PC-9 (cell line): Measurements from ENCODE around the gene RALGPS1. TPM values are rescaled to one million over a fixed set of nuclear protein-coding genes. Genes with fewer than 3 reads are reported as not detected.

Source experiments
- BruUV-seq: library from RNA; stranded (reverse); fragments of 400-500 nt; replicated peaks from 2 replicates; lab custom pipeline; 2021; lab: Mats Ljungman, UMichigan
- CTCF ChIA-PET: fragments of 300-600 bp; sonication (Branson Sonifier 250); formaldehyde crosslinking; loops from one replicate; lab custom pipeline; 2022; ENCODE audit warnings: antibody characterized with exemption; lab: Charles Lee
- POLR2A ChIA-PET: fragments of 300-600 bp; sonication (Branson Sonifier 250); formaldehyde crosslinking; loops from one replicate; lab custom pipeline; 2022; ENCODE audit warnings: antibody characterized with exemption; ENCODE audit not compliant: unreplicated experiment; lab: Charles Lee
- DNase-seq, 2 experiments: peaks; one replicate each; pipeline versions ENCODE4 v3.0.0 to v3.0.0-alpha.2; 2015 to 2022; ENCODE audit warnings: mixed read lengths in 1 of 2
- H2AFZ ChIP-seq: fragments of 200-600 bp; sonication (generic); 2 replicates; pipeline ENCODE4 v1.8.1; 2017; ENCODE audit warnings: antibody characterized with exemption
- H3F3A ChIP-seq: fragments of 200-600 bp; sonication (generic); 2 replicates; pipeline ENCODE4 v1.8.1; 2017; ENCODE audit warnings: antibody characterized with exemption, mild to moderate bottlenecking, low read depth; ENCODE audit not compliant: insufficient read depth
- H3K27ac ChIP-seq: fragments of 200-600 bp; sonication (generic); 2 replicates; pipeline ENCODE4 v1.6.1; 2016; ENCODE audit warnings: mixed run types
- H3K27me3 ChIP-seq: fragments of 200-600 bp; sonication (generic); 2 replicates; pipeline ENCODE4 v1.6.1; 2016; ENCODE audit warnings: low read depth, mixed run types; ENCODE audit not compliant: insufficient read depth
- H3K36me3 ChIP-seq: fragments of 200-600 bp; sonication (generic); 2 replicates; pipeline ENCODE4 v1.6.1; 2016; ENCODE audit warnings: low read depth, mixed run types
- H3K4me1 ChIP-seq: fragments of 200-600 bp; sonication (generic); replicated peaks from 2 replicates; pipeline ENCODE4 v1.6.1; 2016; ENCODE audit warnings: mixed run types; ENCODE audit not compliant: insufficient read depth
- H3K4me2 ChIP-seq: fragments of 200-600 bp; sonication (generic); 2 replicates; pipeline ENCODE4 v1.6.1; 2017; ENCODE audit warnings: mixed run types
- H3K4me3 ChIP-seq: fragments of 200-600 bp; sonication (generic); 2 replicates; pipeline ENCODE4 v1.6.1; 2016; ENCODE audit warnings: mixed run types
- H3K79me2 ChIP-seq: fragments of 200-600 bp; sonication (generic); 2 replicates; pipeline ENCODE4 v1.6.1; 2017; ENCODE audit warnings: low read depth, mixed run types
- H3K9me2 ChIP-seq: fragments of 200-600 bp; sonication (generic); 2 replicates; pipeline ENCODE4 v1.8.1; 2017; ENCODE audit warnings: mild to moderate bottlenecking; ENCODE audit not compliant: insufficient read depth
- H3K9me3 ChIP-seq: fragments of 200-600 bp; sonication (generic); 2 replicates; pipeline ENCODE4 v1.8.1; 2016; ENCODE audit warnings: low read depth; ENCODE audit not compliant: insufficient read depth
- H4K20me1 ChIP-seq: fragments of 200-600 bp; sonication (generic); 2 replicates; pipeline ENCODE4 v1.8.1; 2017; ENCODE audit not compliant: insufficient read depth
- CTCF ChIP-seq: fragments of 200-600 bp; sonication (generic); conservative IDR thresholded peaks from 2 replicates; pipeline ENCODE4 v1.6.1; 2017; ENCODE audit warnings: mixed run types, antibody characterized with exemption, mild to moderate bottlenecking, moderate library complexity
- EZH2 ChIP-seq: fragments of 200-600 bp; sonication (generic); IDR thresholded peaks from 2 replicates; pipeline ENCODE4 v1.8.0; 2017; ENCODE audit warnings: antibody characterized with exemption, low read depth
- intact Hi-C: fragments of 100-400 bp; cut with micrococcal nuclease; formaldehyde crosslinking; loops from one replicate; pipeline ENCODE4 v1.10.0; 2022; ENCODE audit not compliant: unreplicated experiment
- total RNA-seq: library from RNA; stranded (reverse); gene quantifications from 2 replicates; pipeline ENCODE4 v1.2.3, GENCODE V29; 2021

The RALGPS1 gene
- total RNA-seq, 1 experiment from 2014 or later, result 23.3 TPM

- Histone ChIP-seq H3K4me2 (no peak overlapping the region), H2AFZ (no peak overlapping the region), H3K36me3 (no peaks in the 10 kb centered on the region), H3K9me3 (no peaks in the 10 kb centered on the region), H3K27ac (no peak overlapping the region), H3K9me2 (no peaks in the 10 kb centered on the region), H3K4me3 (no peak overlapping the region), H4K20me1 (no peaks in the 10 kb centered on the region), H3F3A (no peaks in the 10 kb centered on the region), H3K79me2 (no peaks in the 10 kb centered on the region), H3K27me3 (no peaks in the 10 kb centered on the region), H3K4me1 (no peaks in the 10 kb centered on the region)
- TF ChIP-seq CTCF (no peak), EZH2 (no peak)
- no peak for DNase-seq
- POLR2A ChIA-PET, result no interaction called here
- CTCF ChIA-PET, result no interaction called here
- BruUV-seq, result no TSS peak
- intact Hi-C loops, result no loop called here
Measured at GRCh38 chr9:127091526-127091925, 176.9 kb downstream of the RALGPS1 start.

GRCh38 chr9:127092041-127092608 lies 177.5 kb downstream of the RALGPS1 start:
- BruUV-seq, result no TSS peak
- H2AFZ ChIP-seq, result no peak overlapping the region
- no peaks in the 10 kb centered on the region for H3K36me3 ChIP-seq
- H3K4me3 ChIP-seq, result no peak overlapping the region
- ChIA-PET POLR2A (no interaction called here), CTCF (no interaction called here)
- no peak for TF ChIP-seq EZH2
- no peak for TF ChIP-seq CTCF
- no peaks in the 10 kb centered on the region for H3K9me2 ChIP-seq
- no peak overlapping the region for H3K4me2 ChIP-seq
- DNase-seq, result no peak
- H3K4me1 ChIP-seq, result no peaks in the 10 kb centered on the region
- no peaks in the 10 kb centered on the region for H3K79me2 ChIP-seq
- H3K27me3 ChIP-seq, result no peaks in the 10 kb centered on the region
- H3F3A ChIP-seq, result no peaks in the 10 kb centered on the region
- no peaks in the 10 kb centered on the region for H4K20me1 ChIP-seq
- no peaks in the 10 kb centered on the region for H3K9me3 ChIP-seq
- intact Hi-C loops, result no loop called here
- H3K27ac ChIP-seq, result no peak overlapping the region

- BruUV-seq, result no TSS peak
- Histone ChIP-seq H2AFZ (no peak overlapping the region), H3K79me2 (no peaks in the 10 kb centered on the region), H3K4me3 (no peak overlapping the region), H3K4me2 (no peak overlapping the region), H3K36me3 (no peaks in the 10 kb centered on the region), H3K9me2 (no peaks in the 10 kb centered on the region), H3K9me3 (no peaks in the 10 kb centered on the region), H3K27ac (no peak overlapping the region), H3F3A (no peaks in the 10 kb centered on the region), H3K4me1 (no peaks in the 10 kb centered on the region), H3K27me3 (no peaks in the 10 kb centered on the region), H4K20me1 (no peaks in the 10 kb centered on the region)
- CTCF ChIA-PET, result no interaction called here
- POLR2A ChIA-PET, result no interaction called here
- TF ChIP-seq CTCF, result no peak
- no peak for TF ChIP-seq EZH2
- intact Hi-C loops, result no loop called here
- no peak for DNase-seq
Measured at GRCh38 chr9:127093319-127094020, 178.9 kb downstream of the RALGPS1 start.
